HG02763 (cell line): Measurements from ENCODE around the gene TMEM176B.
"Not testable (repeated sequence)": the region's sequence is repeated elsewhere in the genome, so short reads cannot be mapped to it uniquely, and the experiment has no call there.

Source experiments
- ATAC-seq: cut with Tn5 transposase; IDR thresholded peaks from one replicate; pipeline ENCODE4 v1.9.1; 2021; ENCODE audit warnings: mild to moderate bottlenecking, moderate library complexity; ENCODE audit not compliant: unreplicated experiment

The TMEM176B gene

DNA sequence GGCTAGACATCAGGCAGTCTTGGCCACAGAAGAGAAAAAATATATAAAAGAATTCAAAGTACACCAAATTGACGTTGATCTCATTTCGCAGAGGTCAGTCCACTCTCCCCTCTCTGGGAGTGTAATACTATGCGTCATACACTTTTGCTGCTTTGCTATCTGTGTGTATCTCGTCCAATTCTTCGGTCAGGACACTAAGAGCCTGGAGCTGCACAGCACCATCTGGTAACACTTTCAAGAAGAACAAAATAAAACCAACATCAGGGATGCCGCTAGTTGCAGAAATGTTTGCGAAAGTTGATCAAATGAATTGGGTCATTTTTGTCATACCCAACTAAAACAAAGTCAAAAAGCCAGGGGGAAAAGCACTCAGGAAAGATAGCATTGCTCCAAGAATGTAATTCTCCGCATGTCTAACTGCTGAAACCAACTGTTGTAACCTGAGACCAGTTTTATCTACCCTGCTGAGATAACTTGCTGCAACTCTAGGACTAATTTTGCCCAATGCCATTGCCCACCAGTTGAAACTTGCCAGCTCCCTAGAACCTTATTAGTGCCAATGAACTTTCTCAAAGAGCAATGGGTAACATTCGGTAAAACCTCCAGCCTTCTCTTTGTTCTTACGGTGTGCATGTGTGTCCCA lies 23.4 kb upstream of the TMEM176B start:
- ATAC-seq: no peak

DNA sequence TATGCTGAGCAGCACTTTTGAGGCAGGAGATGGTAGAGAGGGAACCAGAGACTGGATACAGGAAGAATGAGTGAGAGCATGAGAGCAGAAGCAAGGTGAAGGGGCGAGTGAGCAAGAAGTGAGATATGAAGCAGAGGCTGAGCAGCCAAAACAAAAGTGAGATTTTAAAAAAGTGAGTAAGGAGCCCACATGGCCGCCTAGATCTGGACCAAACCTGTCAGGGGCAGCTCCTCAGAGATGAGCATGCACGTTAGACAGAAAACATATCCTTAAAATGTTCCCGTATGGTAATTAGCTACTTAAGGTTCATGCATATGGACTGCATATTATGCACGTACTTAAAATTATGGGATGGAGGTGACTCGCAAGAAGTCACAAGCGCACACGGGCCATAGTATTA lies 22.9 kb upstream of the TMEM176B start:
- ATAC-seq: no peak

DNA sequence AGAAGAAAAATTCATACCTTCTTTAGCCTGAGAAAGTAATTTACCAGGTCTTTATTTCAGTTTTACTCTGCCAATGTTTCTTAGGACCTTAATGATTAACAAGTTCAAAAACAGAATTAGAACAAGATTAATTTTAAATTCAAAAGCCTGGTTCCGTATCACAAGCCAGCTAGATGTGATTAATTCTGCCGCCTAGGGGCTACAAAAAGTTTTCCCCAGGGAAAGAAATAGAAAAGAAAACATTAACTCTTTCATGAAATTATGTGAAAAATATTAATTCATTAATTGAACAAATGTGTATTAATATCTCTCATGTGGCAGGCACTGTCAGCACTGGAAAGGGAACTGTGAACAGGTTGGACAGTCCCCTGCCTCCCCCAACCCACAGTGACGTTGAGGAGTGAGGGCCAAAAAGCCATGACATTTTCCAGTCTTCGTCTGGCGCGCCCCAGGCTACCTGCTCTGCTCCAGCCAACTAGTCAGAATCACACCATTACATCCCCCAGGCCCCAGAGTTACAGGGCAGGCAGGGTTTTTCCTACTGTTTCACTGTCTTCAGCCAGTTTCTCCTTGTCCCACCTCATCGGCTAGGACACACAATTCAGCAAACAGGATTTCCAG lies 20.5 kb upstream of the TMEM176B start:
- ATAC-seq: no peak

DNA sequence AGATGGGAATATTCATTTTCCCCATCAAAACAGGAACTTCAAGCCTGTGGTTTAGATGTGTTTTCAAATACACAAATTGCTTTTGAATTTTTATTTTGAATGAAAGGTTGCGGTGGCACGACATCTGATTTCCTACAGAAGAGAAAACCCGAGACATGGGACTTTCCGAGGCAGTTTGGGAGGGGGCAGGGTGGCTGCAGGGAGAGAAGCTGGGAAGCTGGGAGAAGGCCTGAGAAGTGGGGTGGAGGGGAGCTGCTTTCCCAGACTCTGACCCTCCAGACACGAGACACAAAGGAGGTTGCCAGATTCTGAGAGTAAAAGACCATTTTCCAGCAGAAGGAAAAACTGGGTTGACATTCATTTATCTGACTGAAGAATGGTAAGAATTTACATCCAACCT lies 20.0 kb upstream of the TMEM176B start:
- no peak for ATAC-seq

- no peak for ATAC-seq
Measured at GRCh38 chr7:150818971-150819370, 18.8 kb upstream of the TMEM176B start.

GRCh38 chr7:150814328-150815001 lies 14.3 kb upstream of the TMEM176B start:
- ATAC-seq: no peak

DNA sequence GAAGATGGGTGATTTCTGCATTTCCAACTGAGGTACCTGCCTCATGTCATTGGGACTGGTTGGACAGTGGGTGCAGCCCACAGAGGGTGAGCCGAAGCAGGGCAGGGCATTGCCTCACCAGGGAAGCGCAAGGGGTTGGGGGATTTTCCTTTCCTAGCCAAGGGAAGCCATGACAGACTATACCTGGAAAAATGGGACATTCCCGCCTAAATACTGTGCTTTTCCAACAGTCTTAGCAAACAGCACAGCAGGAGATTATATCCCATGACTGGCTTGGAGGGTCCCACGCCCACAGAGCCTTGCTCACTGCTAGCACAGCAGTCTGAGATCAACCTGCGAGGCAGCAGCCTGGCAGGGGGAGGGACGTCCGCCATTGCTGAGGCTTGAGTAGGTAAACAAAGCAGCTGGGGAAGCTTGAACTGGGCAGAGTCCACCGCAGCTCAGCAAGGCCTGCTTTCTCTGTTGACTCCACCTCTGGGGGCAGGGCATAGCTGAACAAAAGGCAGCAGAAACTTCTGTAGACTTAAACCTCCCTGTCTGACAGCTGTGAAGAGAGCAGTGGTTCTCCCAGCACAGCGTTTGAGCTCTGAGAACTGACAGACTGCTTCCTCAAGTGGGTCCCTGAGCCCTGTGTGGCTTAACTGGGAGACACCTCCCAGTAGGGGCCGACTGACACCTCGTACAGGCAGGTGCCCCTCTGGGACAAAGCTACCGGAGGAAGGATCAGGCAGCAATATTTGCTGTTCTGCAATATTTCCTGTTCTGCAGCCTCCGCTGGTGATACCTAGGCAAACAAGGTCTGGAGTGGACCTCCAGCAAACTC lies 7.7 kb upstream of the TMEM176B start:
- not testable (repeated sequence) for ATAC-seq

DNA sequence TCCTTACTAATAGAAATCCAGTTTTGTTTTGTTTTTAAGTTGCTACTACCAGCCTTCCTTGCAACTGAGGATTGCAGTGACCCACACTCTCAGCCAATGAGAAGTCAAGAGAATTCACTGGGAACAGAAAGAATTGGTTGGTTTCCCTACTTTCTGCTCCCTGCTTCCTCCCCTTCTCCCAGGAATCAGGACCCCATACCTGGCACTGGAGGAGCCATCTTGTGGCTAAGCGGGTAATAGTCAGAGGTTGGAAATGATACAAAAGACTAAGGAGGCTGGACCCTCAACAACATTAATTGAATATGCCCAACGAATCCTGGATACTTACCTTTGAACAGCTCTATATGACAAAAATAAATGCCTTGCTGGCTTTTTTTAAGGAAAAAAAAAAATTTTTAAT lies 6.7 kb upstream of the TMEM176B start:
- ATAC-seq: no peak

GRCh38 chr7:150806454-150806853 lies 6.3 kb upstream of the TMEM176B start:
- no peak for ATAC-seq

GRCh38 chr7:150805864-150806263 lies 5.7 kb upstream of the TMEM176B start:
- no peak for ATAC-seq

- no peak for ATAC-seq
Measured at GRCh38 chr7:150804802-150805201, 4.6 kb upstream of the TMEM176B start.

DNA sequence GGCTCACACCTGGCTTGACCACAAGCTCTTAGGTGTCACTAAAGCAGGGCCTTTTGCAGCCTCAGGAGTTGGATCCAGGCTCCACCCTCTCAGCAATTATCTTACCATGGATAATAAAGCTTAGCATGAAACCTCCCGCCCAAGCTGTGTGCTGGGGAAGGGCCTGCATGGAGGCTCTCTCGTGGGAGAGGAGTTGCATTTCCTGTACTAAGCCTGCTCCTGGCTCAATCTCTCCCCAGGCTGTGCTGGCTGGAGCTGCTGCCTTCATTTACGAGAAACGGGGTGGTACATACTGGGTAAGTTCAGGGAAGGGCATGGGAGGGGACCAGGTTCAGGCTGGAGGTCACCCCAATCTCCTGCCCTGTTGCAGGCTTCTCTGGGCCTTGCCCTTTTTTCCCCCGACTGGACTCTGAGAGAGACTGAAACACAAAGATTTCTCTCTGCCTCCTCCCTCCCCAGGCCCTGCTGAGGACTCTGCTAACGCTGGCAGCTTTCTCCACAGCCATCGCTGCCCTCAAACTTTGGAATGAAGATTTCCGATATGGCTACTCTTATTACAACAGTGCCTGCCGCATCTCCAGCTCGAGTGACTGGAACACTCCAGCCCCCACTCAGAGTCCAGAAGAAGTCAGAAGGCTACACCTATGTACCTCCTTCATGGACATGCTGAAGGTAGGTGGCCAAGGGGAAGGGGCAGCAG lies 3.1 kb upstream of the TMEM176B start:
- ATAC-seq: no peak

DNA sequence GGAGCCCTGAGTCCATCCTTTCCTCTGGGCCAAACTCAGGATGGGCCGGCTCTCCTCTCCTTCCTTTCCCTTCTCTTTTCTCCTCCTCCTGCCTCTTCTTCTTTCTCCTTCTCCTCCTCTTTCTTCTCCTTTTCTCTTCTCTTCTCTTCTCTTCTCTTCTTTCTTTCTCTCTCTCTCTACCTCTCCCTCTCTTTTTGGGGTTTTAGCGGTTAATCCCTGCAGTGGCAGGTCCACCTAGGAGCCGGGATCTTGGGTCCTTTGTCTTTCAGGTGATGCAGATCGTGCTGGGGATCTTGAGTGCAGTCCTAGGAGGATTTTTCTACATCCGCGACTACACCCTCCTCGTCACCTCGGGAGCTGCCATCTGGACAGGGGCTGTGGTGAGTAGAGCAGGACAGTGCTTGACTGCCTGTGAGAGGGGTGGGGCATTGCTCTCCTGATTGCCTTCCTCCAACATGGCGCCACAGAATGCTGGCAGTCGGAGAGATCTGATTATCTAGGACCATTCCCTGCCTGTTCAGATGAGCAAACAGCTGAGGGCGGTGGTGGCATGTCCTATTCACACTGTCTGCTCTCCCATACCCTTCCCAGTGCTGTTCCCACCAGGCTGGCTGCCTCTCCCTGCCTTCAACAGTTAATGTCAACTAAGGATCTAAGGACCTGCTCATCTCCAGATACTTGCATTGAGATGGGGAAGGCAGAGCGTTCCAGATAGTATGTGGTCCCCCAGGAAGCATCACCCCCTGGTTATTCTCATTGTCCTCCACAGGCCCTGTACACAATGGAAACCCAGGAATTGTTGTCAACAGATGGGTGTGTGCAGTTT lies 2.0 kb upstream of the TMEM176B start:
- ATAC-seq: no peak

DNA sequence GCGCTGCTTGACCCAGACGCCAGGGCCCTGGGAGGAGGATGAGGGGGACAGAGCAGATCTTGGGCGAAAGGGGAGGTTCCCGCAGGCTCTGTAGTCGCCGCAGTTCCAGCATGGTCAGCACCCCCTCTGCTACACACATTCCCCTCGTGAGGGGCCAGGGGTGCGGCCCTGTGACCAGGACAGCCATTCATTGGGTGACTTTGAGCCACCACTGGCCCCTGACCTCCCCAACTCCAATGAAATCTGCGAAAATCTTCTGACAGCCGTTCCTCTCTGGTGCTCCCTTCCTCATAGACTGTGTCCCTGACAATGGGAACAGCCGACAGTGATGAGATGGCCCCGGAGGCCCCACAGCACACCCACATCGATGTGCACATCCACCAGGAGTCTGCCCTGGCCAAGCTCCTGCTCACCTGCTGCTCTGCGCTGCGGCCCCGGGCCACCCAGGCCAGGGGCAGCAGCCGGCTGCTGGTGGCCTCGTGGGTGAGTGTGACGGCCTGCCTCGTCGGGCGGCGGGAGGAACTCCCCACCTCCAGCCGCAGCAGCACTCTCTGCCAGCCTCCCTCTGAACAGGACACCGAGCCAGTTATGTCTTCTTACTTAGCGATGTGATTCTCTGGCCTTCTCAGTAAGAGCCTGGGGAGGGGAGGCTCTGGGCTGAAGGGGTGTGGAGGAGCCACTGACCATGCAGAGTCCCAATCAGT lies 1.2 kb upstream of the TMEM176B start:
- no peak for ATAC-seq

DNA sequence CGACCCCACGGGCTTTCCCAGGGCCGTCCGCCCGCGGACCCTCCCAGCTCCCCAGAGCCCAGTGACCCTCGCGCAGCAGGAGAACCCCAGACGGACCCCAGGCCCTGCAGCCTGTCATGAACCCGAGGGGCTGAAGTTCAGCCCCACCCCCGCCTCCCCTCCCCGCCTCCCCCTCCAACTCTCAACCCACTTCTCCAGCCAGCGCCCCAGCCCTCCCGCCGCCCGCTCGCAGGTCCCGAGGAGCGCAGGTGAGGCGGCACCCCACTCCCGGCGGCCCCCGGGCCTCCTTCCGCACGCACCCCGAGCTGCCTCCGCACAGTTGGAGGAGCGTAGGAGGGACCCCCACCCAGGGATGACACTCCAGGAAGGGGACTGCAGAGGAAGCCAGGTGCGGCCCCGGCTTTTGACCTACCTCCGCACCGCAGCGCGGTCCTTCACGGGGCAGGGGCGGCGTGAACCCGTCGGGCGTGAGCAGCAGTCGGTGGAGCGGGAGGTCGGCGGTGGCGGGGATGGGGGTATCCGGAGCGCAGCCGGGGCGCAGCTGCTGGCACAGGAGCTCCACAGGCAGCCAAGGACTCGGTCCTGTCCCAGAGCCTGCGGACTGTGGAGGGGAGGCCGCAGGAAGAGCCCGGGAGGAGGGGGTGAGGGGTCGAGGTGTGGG lies 547 bp upstream of the TMEM176B start, which contains the start of gene TMEM176A:
TSS of gene TMEM176A (plus strand) at position 189 of the 661 bp plus-strand sequence. CDS start 782 bp downstream, outside the sequence.
- no peak for ATAC-seq

DNA sequence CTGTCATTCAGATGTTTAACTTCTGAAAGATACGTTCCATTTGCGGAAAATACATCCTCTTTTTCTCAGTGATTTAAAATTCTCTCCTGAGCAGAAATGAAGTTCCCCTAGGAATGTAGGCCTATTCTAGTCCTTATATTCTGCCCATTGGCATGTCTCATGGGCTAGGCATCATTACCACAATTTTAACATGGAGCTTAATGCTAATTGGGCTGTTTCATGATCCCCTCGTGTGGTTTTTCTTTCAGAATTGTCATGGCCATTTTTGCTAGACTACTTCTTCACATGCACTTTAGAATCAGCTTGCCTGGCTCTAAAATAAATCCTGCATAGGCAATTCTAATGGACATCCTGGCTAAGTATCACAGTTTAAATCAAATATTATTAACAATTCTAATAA lies 1.0 kb downstream of the TMEM176B start:
- ATAC-seq: no peak

DNA sequence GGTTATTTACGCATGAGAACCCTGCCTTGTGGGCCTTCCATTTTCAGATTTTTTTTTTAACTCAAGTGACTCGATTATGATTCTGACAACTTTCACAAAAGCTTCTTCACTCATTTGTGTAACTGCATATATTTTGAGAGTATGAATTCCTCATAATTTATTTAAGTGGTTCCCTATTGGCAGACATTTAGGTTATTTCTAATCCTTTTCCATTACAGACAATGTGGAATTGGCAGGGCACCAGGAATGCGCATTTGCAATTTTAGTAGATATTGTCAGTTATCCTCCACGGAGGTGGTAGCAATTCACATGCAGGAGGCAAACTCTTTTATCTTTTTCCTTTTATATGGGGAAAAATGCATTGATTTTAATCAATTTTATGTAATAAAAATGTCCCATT lies 2.5 kb downstream of the TMEM176B start:
- ATAC-seq: no peak

DNA sequence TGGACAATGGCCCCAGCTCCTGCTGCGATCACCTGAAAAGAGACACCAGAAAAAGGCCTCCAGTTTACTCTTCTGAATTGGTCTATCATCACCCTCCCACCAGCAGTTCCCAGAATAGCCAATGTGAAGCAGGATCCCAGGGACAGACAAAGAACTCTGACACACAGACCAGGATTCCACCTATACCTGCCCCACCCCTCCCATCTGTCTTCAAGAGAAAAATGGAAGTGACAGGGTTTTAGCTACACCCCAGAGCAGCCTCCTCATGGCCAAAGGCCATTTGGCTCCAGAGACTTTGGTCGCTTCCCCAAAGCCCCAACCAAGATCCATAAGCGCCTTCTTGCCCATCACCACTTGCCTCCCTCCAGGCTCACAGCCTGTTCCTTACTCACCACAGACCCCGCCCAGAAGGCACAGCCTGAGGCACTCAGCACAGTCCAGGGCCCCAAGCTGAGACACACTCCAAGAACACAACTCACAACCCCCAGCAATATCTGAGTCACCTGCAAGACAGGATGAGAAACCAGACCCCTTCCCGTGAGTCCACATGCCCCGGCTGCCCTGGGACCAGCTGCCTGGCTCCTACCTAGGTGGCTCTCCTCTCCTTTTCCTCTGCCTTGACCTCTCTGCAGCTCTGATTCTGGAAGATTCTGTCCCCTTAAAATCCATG lies 6.5 kb downstream of the TMEM176B start:
- ATAC-seq: no peak
